DOHH2 (cell line): Measurements from ENCODE around the gene CLCN1.

Experiments used
- H3F3A ChIP-seq: fragments of 200-600 bp; sonication (generic), shearing (Covaris generic); 2 replicates; pipeline ENCODE4 v1.6.0; 2016; ENCODE audit warnings: antibody characterized with exemption, mild to moderate bottlenecking; ENCODE audit not compliant: control insufficient read depth, insufficient read depth
- H3K27ac ChIP-seq: fragments of 200-600 bp; sonication (generic); 2 replicates; pipeline ENCODE4 v1.5.1; 2014; ENCODE audit warnings: low read depth, mild to moderate bottlenecking, low read length, moderate library complexity
- H3K27me3 ChIP-seq: fragments of 200-600 bp; sonication (generic); 2 replicates; pipeline ENCODE4 v1.6.1; 2014; ENCODE audit warnings: mild to moderate bottlenecking, low read length, mixed read lengths; ENCODE audit not compliant: control insufficient read depth
- H3K36me3 ChIP-seq: fragments of 200-600 bp; sonication (generic); 2 replicates; pipeline ENCODE4 v1.6.1; 2014; ENCODE audit warnings: mild to moderate bottlenecking, low read length, moderate library complexity, mixed read lengths; ENCODE audit not compliant: control insufficient read depth
- H3K4me1 ChIP-seq: fragments of 200-600 bp; sonication (generic); 2 replicates; pipeline ENCODE4 v1.6.1; 2014; ENCODE audit warnings: mild to moderate bottlenecking, low read length, mixed read lengths; ENCODE audit not compliant: control insufficient read depth
- H3K4me2 ChIP-seq: fragments of 200-600 bp; sonication (generic); 2 replicates; pipeline ENCODE4 v1.6.0; 2014; ENCODE audit warnings: mild to moderate bottlenecking, low read length, moderate library complexity
- H3K4me3 ChIP-seq: fragments of 200-600 bp; sonication (generic); 2 replicates; pipeline ENCODE4 v1.5.1; 2014; ENCODE audit warnings: mild to moderate bottlenecking, low read length, mixed read lengths
- H3K79me2 ChIP-seq: fragments of 200-600 bp; sonication (generic); 2 replicates; pipeline ENCODE4 v1.6.1; 2014; ENCODE audit warnings: mild to moderate bottlenecking, low read length, mixed read lengths; ENCODE audit not compliant: control insufficient read depth
- H3K9me2 ChIP-seq: fragments of 200-600 bp; sonication (generic); replicated peaks from 2 replicates; pipeline ENCODE4 v1.6.1; 2014; ENCODE audit warnings: mild to moderate bottlenecking, low read length, mixed read lengths; ENCODE audit not compliant: control insufficient read depth
- H3K9me3 ChIP-seq: fragments of 200-600 bp; sonication (generic); 2 replicates; pipeline ENCODE4 v1.6.1; 2014; ENCODE audit warnings: antibody characterized with exemption, low read length, mixed read lengths; ENCODE audit not compliant: control insufficient read depth, insufficient read depth
- H4K20me1 ChIP-seq: fragments of 200-600 bp; sonication (generic); 2 replicates; pipeline ENCODE4 v1.6.0; 2014; ENCODE audit warnings: low read depth, mild to moderate bottlenecking, antibody characterized with exemption, low read length, moderate library complexity; ENCODE audit not compliant: control insufficient read depth, insufficient read depth
- CTCF ChIP-seq: fragments of 200-600 bp; sonication (generic); IDR thresholded peaks from one replicate; pipeline ENCODE4 v1.5.1; 2014; ENCODE audit warnings: antibody characterized with exemption, mild to moderate bottlenecking, low read depth, low read length; ENCODE audit not compliant: poor library complexity, severe bottlenecking
- EZH2phosphoT487 ChIP-seq: fragments of 200-600 bp; sonication (generic); IDR thresholded peaks from 2 replicates; pipeline ENCODE4 v1.6.1; 2017; ENCODE audit warnings: borderline replicate concordance, mild to moderate bottlenecking, antibody characterized with exemption, low read length, moderate library complexity, mixed read lengths

Gene CLCN1

GRCh38 chr7:143272871-143273270, 43.0 kb upstream of the CLCN1 start:
- Histone ChIP-seq H3K4me3 (no peak overlapping the region), H3K79me2 (no peaks in the 10 kb centered on the region)

DNA sequence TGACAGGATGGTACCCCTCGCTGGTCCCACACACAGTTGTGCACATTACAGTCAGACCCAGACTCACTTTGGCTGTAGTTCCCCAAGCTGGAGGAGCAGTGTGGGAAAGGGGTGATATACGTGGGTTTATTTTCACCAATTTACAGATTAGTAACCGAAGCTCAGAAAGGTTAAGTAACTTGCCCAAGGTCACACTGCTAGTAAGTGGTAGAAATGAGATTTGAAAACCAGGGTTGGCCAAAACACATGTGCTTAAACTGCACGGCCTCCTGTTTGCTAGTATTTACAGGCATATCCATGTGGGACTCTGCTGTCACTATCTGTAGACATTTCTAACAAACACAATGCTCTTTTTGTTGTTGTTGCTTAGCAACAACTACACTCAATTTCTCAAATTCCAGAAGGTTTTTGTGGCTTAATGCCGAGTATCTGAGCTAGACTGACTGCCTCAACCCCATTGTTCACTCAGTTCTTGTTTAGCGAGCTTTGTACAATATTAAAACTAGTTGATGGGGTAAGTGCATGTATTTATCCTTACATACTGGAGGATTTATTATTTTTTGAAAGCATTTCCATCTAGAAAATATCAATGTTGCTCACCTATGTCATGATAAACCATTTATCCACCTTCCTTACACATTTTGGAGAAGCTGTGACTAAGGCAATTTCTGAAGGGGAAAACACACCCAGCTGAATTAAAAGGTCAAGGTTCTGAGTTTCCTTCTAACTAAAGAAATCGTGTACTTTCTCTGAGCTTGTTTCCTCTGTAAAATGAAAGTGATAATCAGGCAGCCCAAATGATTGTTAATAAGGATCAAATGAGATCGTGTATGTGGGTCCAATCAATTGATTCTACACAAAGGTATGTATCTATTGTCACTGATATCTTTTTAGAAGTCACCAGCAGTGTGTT, 36.5 kb upstream of the CLCN1 start:
- no peaks in the 10 kb centered on the region for H3K9me2 ChIP-seq
- no peak overlapping the region for H3K27ac ChIP-seq
- no peaks in the 10 kb centered on the region for H3K9me3 ChIP-seq
- H3K4me3 ChIP-seq = no peak overlapping the region
- no peaks in the 10 kb centered on the region for H3K27me3 ChIP-seq
- H3K36me3 ChIP-seq = no peaks in the 10 kb centered on the region
- H4K20me1 ChIP-seq = no peaks in the 10 kb centered on the region
- TF ChIP-seq EZH2phosphoT487 = no peak
- TF ChIP-seq CTCF = no peak
- 0 out of 2 replicates have a peak overlapping the region, but pooled peaks have one; percentile 2 for H3K4me2 ChIP-seq
- H3K79me2 ChIP-seq = no peaks in the 10 kb centered on the region
- 0 out of 2 replicates have a peak, but pooled peaks cover 5% of the 10 kb centered on the region for H3F3A ChIP-seq
- peaks cover 27% of the 10 kb centered on the region for H3K4me1 ChIP-seq

More at GRCh38 chr7:143272871-143273270, 43.0 kb upstream of the CLCN1 start:
- Histone ChIP-seq H4K20me1 (no peaks in the 10 kb centered on the region), H3K4me1 (no peaks in the 10 kb centered on the region), H3K27me3 (no peaks in the 10 kb centered on the region), H3K27ac (no peak overlapping the region), H3K4me2 (no peak overlapping the region), H3F3A (no peaks in the 10 kb centered on the region), H3K9me3 (no peaks in the 10 kb centered on the region), H3K36me3 (peaks cover 22% of the 10 kb centered on the region), H3K9me2 (no peaks in the 10 kb centered on the region)
- TF ChIP-seq CTCF = no peak
- no peak for TF ChIP-seq EZH2phosphoT487

- no peaks in the 10 kb centered on the region for H3K36me3 ChIP-seq
- no peaks in the 10 kb centered on the region for H4K20me1 ChIP-seq
- peaks cover 30% of the 10 kb centered on the region for H3K4me1 ChIP-seq
- 0 out of 2 replicates have a peak overlapping the region, but pooled peaks have one; percentile 2 for H3K4me2 ChIP-seq
- no peaks in the 10 kb centered on the region for H3K79me2 ChIP-seq
- TF ChIP-seq CTCF = no peak
- no peak for TF ChIP-seq EZH2phosphoT487
- H3K27ac ChIP-seq = no peak overlapping the region
- H3K27me3 ChIP-seq = no peaks in the 10 kb centered on the region
- H3K9me3 ChIP-seq = no peaks in the 10 kb centered on the region
- 0 out of 2 replicates have a peak, but pooled peaks cover 5% of the 10 kb centered on the region for H3F3A ChIP-seq
- H3K4me3 ChIP-seq = no peak overlapping the region
- H3K9me2 ChIP-seq = no peaks in the 10 kb centered on the region
These were observed 35.8 kb upstream of the CLCN1 start for GRCh38 chr7:143280160-143280559.
